Activated T-helper 2 cell treated with anti-CD3 and anti-CD28 coated beads, Interferon-gamma antibody, Interleukin-2, Interleukin-4, amounts not matched to agents 10 μg/mL and 5 μg/mL and 100 μg/mL, durations not matched to agents 14 hours and 24 hours and 36 hours (primary cell): Measurements from ENCODE around the gene KEAP1. TPM values are rescaled to one million over a fixed set of nuclear protein-coding genes. Genes with fewer than 3 reads are reported as not detected.
"Not testable (repeated sequence)": the region's sequence is repeated elsewhere in the genome, so short reads cannot be mapped to it uniquely, and the experiment has no call there.

Source experiments
- DNase-seq: peaks from one replicate; pipeline ENCODE4 v3.0.0; 2021; ENCODE audit warnings: low spot score
- H3K27ac Mint-ChIP-seq: one replicate; pipeline ENCODE4 v1.8.0; 2021; ENCODE audit warnings: mixed read lengths
- H3K27me3 Mint-ChIP-seq: one replicate; pipeline ENCODE4 v1.8.0; 2021; ENCODE audit warnings: low read depth, mixed read lengths
- H3K36me3 Mint-ChIP-seq: one replicate; pipeline ENCODE4 v1.8.0; 2021; ENCODE audit warnings: low read depth, mixed read lengths
- H3K4me1 Mint-ChIP-seq: one replicate; pipeline ENCODE4 v1.8.0; 2021; ENCODE audit warnings: low read depth, mixed read lengths
- H3K4me3 Mint-ChIP-seq: one replicate; pipeline ENCODE4 v1.8.0; 2021; ENCODE audit warnings: low read depth, mild to moderate bottlenecking, moderate library complexity, mixed read lengths
- H3K9me3 Mint-ChIP-seq: one replicate; pipeline ENCODE4 v1.8.0; 2021; ENCODE audit warnings: mixed read lengths
- intact Hi-C: fragments of 100-400 bp; cut with micrococcal nuclease; formaldehyde crosslinking; loops from one replicate; pipeline ENCODE4 v1.15.1; 2023
- total RNA-seq: library from RNA; stranded (reverse); gene quantifications from 2 replicates; pipeline ENCODE4 v1.2.3, GENCODE V29; 2022

The KEAP1 gene
- 75.2 and 76.1 TPM in 2 replicates for total RNA-seq

DNA sequence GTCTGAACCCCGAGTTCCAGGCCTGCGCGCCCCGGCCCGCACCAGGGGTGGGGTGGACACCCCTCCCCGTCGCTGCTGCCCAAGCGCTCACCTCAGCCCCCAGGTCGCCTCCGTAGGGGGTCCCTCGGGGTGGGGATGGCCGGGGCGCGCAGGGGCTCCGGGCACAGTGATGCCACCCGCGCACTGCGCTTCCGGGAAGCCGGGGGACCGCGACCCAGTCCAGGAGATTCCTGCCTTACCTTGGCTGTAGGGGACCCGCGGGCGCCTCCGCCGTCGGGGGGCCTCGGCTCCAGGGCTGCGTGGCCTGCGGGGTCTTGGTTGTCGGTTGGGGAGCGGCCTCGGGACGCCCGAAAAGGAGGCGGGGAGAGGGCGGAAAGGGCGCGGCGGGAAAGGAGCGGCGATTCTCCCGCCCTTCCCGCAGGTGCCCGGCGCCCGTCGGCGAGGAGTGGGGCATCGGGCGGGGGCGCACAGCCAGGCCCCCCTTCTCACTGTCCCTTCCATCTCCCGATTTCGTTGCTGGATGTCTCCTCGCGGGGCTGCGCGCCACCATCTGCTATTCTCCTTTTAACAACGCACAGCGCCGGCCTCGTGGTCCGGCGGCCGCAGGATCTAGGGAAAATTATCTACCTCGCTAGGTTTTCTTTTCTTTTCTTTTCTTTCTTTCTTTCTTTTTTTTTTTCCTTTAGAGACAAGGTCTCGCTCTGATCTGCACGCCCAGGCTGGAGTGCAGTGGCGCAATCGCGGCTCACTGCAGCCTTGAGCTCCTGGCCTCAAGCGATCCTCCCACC lies at the start of gene KEAP1:
Gene KEAP1, minus strand, starts transcription at position 355 of the 788 bp plus-strand sequence. CDS start 3,323 bp downstream, outside the sequence.
- intact Hi-C loops = loop anchor here (5.0 to 10.0 kb wide), 3 partner anchors 64 to 194 kb away; partner anchors contain the start of genes CDKN2D, ILF3 and KRI1
- peak within 1 kb of the TSS; percentile 98 for H3K27ac Mint-ChIP-seq
- DNase-seq = no peak
- no peaks in the 10 kb centered on the region for H3K9me3 Mint-ChIP-seq
- peak within 1 kb of the TSS; percentile 93 for H3K4me3 Mint-ChIP-seq
- peaks cover 31% of the 10 kb centered on the region for H3K4me1 Mint-ChIP-seq
- no peaks in the 10 kb centered on the region for H3K27me3 Mint-ChIP-seq
- H3K36me3 Mint-ChIP-seq = peaks cover 30% of the 10 kb centered on the region

DNA sequence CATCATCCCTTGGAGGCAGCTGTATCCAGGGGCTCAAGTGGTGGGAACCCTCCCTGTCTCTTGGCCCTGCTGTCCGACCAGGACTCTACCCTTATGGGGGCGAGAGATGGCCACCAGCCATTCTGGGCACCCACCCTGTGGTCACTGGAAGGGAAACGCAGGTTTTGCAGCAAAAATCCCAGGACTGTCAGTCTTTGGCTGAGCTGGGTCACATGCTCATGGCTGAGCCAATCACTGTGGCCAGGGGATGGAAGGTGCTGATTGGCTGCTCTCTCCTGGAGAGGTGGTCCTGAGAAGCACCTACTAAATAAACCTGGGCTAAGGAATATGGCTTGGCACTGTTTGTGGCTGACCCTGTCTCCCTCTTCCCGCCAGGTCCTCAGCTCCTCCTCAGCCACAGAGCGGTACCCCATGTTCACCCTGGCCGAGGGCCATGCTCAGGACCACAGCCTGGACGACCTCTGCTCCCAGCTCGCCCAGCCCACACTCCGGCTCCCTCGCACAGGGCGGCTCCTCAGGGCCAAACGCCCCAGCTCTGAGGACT lies 49.4 kb upstream of the KEAP1 start:
- no peaks in the 10 kb centered on the region for H3K9me3 Mint-ChIP-seq
- no peaks in the 10 kb centered on the region for H3K27me3 Mint-ChIP-seq
- intact Hi-C loops = loop anchor here (5.0 kb wide), 1 partner anchor 45 kb away; no protein-coding TSS in a partner anchor
- H3K36me3 Mint-ChIP-seq = peaks cover 78% of the 10 kb centered on the region
- peaks cover 36% of the 10 kb centered on the region for H3K4me1 Mint-ChIP-seq
- H3K4me3 Mint-ChIP-seq = no peak overlapping the region
- DNase-seq = no peak
- H3K27ac Mint-ChIP-seq = peak overlapping the region; percentile 85

DNA sequence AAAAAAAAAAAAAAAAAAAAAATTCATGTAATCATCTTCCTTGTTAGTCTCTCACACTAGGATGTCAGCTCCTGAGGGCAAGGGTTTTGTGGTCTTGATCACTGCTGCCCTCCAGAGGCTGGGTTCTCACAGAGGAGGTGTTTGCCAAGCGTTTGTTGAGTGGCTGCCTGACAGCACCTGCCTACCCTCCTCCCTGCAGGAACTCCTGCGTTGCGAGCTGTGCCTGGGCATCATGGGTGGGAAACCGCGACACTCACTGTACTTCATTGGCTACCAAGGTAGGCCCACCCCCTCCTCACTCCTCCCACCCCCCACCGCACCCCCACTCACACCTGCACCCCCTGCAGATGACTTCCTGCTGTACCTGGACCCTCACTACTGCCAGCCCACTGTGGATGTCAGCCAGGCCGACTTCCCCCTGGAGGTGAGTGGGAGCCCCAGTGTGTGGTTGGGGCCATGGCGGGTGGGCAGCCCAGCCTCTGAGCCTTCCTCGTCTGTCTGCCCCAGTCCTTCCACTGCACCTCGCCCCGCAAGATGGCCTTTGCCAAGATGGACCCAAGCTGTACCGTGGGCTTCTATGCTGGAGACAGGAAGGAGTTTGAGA lies 48.6 kb upstream of the KEAP1 start:
- no peak for DNase-seq
- no peaks in the 10 kb centered on the region for H3K27me3 Mint-ChIP-seq
- no peak overlapping the region for H3K4me3 Mint-ChIP-seq
- peaks cover 81% of the 10 kb centered on the region for H3K36me3 Mint-ChIP-seq
- H3K9me3 Mint-ChIP-seq = no peaks in the 10 kb centered on the region
- intact Hi-C loops = loop anchor here (5.0 kb wide), 1 partner anchor 44 kb away; no protein-coding TSS in a partner anchor
- H3K4me1 Mint-ChIP-seq = peaks cover 36% of the 10 kb centered on the region
- H3K27ac Mint-ChIP-seq = peak overlapping the region; percentile 49

DNA sequence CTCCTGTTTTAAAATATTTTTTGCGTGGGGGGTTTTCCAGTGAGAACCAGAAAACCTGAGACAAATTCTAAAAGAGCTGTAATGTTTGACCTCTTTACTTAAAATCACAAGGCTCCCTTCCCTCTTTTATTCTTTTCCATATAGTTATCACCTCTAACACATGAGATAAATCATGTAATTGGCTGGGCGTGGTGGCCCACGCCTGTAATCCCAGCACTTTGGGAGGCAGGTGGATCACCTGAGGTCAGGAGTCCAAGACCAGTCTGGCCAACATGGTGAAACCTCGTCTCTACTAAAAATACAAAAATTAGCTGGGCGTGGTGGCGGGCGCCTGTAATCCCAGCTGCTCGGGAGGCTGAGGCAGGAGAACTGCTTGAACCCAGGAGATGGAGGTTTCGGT lies 47.9 kb upstream of the KEAP1 start:
- Mint-ChIP-seq H3K36me3 (peaks cover 77% of the 10 kb centered on the region), H3K27ac (peak overlapping the region; percentile 46), H3K4me1 (peaks cover 34% of the 10 kb centered on the region)
- H3K27me3 Mint-ChIP-seq, H3K9me3 Mint-ChIP-seq, H3K4me3 Mint-ChIP-seq, DNase-seq: not testable (repeated sequence)
- intact Hi-C loops = loop anchor here (5.0 kb wide), 1 partner anchor 44 kb away; no protein-coding TSS in a partner anchor

DNA sequence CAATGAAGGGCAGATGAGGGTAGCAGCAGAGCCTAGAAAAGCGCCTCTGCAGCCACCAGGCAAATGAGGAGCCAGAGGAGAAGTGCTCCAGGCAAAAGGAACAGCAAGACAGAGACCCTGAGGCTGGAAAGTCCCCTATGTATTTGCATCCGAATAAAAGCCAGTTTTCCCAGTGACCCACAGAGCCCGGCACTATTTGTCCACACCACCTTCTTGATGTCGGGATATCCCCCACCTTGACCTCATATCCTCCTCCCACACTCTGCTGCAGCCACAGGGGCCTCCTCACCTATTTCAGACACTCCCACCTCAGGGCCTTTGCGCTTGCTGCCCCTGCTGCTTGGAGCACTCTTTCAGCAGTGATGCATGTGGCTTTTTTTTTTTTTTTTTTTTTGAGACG lies 47.2 kb upstream of the KEAP1 start:
- Mint-ChIP-seq H3K27me3 (no peaks in the 10 kb centered on the region), H3K4me3 (no peak overlapping the region), H3K36me3 (peaks cover 70% of the 10 kb centered on the region), H3K27ac (no peak overlapping the region), H3K9me3 (no peaks in the 10 kb centered on the region), H3K4me1 (peaks cover 30% of the 10 kb centered on the region)
- no peak for DNase-seq
- intact Hi-C loops = loop anchor here (5.0 kb wide), 1 partner anchor 43 kb away; no protein-coding TSS in a partner anchor

DNA sequence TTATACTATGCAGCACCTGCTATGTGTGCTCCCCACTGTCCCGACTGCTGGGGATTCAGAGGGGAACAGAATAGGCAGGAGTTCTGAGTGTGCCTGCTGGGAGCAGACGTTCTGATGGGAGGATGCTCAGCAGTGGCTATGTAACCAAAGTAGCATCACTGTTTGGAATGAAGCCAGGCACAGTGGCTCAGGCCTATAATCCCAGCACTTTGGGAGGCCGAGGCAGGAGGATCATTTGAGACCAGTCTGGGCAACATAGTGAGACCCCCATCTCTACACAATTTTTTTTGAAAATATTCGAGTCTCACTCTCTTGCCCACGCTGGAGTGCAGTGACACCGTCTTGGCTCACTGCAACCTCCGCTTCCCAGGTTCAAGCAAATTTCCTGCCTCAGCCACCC lies 46.6 kb upstream of the KEAP1 start:
- Mint-ChIP-seq H3K4me1 (peaks cover 34% of the 10 kb centered on the region), H3K9me3 (no peaks in the 10 kb centered on the region), H3K27me3 (no peaks in the 10 kb centered on the region), H3K4me3 (no peak overlapping the region), H3K27ac (no peak overlapping the region), H3K36me3 (peaks cover 68% of the 10 kb centered on the region)
- intact Hi-C loops = loop anchor here (5.0 kb wide), 1 partner anchor 42 kb away; no protein-coding TSS in a partner anchor
- DNase-seq = no peak

DNA sequence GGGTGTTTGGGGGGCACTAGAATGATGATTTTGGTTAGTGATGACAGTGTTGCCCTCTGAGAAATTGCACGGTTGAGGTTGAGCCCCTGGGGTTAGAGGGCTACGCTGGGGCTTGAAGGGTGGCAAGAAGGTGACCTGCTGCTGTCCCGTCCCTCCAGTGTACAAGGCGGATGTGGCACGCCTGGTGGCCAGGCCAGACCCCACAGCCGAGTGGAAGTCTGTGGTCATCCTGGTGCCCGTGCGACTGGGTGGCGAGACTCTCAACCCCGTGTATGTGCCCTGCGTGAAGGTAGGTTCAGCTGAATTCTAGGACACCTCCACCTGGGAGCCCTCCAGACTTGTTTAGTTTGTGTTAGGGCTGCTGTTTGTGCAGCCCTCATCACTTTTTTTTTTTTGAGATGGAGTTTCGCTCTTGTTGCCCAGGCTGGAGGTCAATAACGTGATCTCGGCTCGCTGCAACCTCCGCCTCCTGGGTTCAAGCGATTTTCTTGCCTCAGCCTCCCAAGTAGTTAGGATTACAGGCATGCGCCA lies 45.7 kb upstream of the KEAP1 start:
- H3K4me3 Mint-ChIP-seq = no peak overlapping the region
- no peak for DNase-seq
- no peaks in the 10 kb centered on the region for H3K9me3 Mint-ChIP-seq
- H3K4me1 Mint-ChIP-seq = peaks cover 25% of the 10 kb centered on the region
- no peak overlapping the region for H3K27ac Mint-ChIP-seq
- intact Hi-C loops = no loop called here
- no peaks in the 10 kb centered on the region for H3K27me3 Mint-ChIP-seq
- peaks cover 59% of the 10 kb centered on the region for H3K36me3 Mint-ChIP-seq

DNA sequence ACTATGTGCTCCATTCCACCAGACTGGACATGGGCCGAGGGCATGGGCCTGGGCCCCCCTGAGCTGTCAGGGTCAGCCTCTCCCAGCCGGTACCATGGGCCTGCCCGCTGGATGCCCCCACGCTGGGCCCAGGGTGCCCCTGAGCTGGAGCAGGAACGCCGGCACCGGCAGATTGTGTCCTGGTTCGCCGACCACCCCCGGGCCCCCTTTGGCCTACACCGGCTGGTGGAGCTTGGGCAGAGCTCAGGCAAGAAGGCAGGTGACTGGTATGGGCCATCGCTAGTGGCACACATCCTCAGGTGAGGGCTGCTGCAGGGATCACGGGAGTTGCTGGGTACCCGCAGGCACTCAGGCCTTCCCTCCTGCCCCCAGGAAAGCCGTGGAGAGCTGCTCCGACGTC lies 43.7 kb upstream of the KEAP1 start:
- H3K4me3 Mint-ChIP-seq = no peak overlapping the region
- H3K9me3 Mint-ChIP-seq = no peaks in the 10 kb centered on the region
- H3K27ac Mint-ChIP-seq = no peak overlapping the region
- peaks cover 13% of the 10 kb centered on the region for H3K4me1 Mint-ChIP-seq
- intact Hi-C loops = no loop called here
- DNase-seq = no peak
- peaks cover 39% of the 10 kb centered on the region for H3K36me3 Mint-ChIP-seq
- no peaks in the 10 kb centered on the region for H3K27me3 Mint-ChIP-seq

DNA sequence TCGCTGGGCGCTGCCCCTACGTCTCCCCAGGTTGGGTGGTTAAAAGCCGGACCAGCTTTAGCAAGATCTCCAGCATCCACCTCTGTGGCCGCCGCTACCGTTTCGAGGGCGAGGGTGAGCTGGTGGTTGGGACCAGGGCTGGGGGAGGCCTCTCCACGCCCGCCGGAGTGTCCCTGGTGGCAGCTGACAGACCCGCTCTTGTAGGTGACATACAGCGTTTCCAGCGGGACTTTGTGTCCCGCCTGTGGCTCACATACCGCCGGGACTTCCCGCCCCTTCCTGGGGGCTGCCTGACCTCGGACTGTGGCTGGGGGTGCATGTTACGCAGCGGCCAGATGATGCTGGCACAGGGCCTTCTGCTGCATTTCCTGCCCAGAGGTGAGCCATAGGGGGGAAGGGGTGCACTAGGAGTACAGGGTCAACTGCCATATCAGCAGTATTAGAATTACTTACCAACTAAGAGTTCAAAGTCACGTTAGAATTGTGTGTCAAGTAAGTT lies 41.6 kb upstream of the KEAP1 start:
- Mint-ChIP-seq H3K9me3 (no peaks in the 10 kb centered on the region), H3K27ac (peak overlapping the region; percentile 78), H3K27me3 (peaks cover 7% of the 10 kb centered on the region), H3K4me1 (peaks cover 8% of the 10 kb centered on the region), H3K4me3 (peak overlapping the region; percentile 88), H3K36me3 (peaks cover 23% of the 10 kb centered on the region)
- intact Hi-C loops = no loop called here
- DNase-seq = no peak

DNA sequence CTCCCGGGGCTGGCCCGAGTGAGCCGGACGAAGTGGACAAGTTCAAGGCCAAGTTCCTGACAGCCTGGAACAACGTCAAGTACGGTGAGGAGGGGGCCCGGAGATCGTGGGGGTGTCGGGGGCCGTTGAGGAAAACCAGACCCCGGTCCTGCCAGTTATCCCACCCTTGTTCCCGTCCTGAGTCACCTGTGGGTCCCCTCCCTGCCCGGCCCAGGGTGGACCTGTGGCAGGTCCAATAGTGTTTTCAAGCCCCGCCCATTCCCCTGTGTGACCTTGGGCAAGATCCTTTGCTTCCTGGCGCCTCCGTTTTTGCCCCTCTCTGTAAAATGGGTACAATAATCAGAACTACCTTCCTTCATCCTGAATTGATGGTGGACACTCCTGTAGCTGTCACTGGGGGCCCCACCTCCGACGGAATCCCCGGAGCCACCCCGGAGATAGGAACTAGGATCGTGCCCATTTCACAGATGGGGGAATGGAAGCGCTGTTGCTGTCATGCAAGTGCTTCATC lies 41.1 kb upstream of the KEAP1 start:
- Mint-ChIP-seq H3K36me3 (peaks cover 19% of the 10 kb centered on the region), H3K9me3 (no peaks in the 10 kb centered on the region), H3K27me3 (peaks cover 7% of the 10 kb centered on the region), H3K27ac (peak overlapping the region; percentile 78), H3K4me3 (peak overlapping the region; percentile 88), H3K4me1 (peaks cover 8% of the 10 kb centered on the region)
- no peak for DNase-seq
- intact Hi-C loops = no loop called here

DNA sequence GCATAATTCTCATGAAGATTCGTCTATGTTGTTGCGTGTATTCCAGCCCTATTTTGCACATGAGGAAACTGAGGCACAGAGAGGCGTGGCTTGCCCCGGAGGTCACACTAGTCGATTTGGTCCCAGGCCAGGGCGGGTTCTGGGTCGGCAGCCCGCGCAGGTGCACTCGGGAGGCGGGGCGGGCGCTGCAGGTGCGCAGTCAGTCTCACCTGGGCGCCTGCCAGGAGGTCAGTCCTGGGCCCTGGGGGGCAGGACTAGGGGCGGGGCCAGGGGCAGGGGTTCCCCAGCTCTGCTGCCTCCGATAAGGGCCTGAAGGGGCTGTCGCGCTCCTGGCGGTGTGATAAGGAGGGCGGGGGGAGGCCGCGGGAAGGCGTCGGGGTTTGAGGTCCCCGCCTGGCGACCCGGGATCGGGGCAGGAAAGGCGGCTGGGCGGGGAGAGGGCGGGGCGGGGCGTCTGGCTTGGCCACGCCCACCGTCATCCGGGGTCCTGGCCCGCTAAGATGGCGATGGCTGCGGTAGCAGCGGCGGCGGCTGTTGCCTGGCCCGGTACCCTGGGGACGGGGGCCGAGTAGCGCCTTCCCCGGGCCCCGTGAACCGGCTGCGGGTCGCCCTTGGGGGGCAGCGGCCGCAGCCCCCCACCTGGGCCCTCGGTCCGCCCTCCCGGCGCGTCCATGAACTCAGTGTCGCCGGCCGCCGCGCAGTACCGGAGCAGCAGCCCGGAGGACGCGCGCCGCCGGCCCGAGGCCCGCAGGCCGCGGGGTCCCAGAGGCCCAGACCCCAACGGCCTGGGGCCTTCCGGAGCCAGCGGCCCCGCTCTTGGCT lies 40.5 kb upstream of the KEAP1 start, which contains the start of gene ATG4D:
Gene ATG4D, plus strand, starts transcription at position 485 of the 822 bp plus-strand sequence. Its CDS starts 187 bp downstream, at position 672.
- H3K36me3 Mint-ChIP-seq = peaks cover 13% of the 10 kb centered on the region
- H3K27ac Mint-ChIP-seq = peak within 1 kb of the TSS; percentile 78
- peak within 1 kb of the TSS; percentile 88 for H3K4me3 Mint-ChIP-seq
- peaks cover 8% of the 10 kb centered on the region for H3K4me1 Mint-ChIP-seq
- peak; percentile 72 for DNase-seq
- peaks cover 14% of the 10 kb centered on the region for H3K27me3 Mint-ChIP-seq
- no peaks in the 10 kb centered on the region for H3K9me3 Mint-ChIP-seq
- intact Hi-C loops = loop anchor here (1.0 kb wide), 1 partner anchor 26 kb away; no protein-coding TSS in a partner anchor
